Mucosa of stomach (tissue), 1 donor: ENCODE data around the gene SPRN.

Source experiments
- H3K27me3 ChIP-seq: one replicate; pipeline ENCODE4 v1.7.0; 2013; ENCODE audit warnings: mild to moderate bottlenecking, low read length; ENCODE audit not compliant: control insufficient read depth, insufficient read depth
- H3K36me3 ChIP-seq: one replicate; pipeline ENCODE4 v1.7.0; 2013; ENCODE audit warnings: low read length; ENCODE audit not compliant: control insufficient read depth, insufficient read depth
- H3K4me1 ChIP-seq: one replicate; pipeline ENCODE4 v1.7.0; 2013; ENCODE audit warnings: mild to moderate bottlenecking, low read length; ENCODE audit not compliant: control insufficient read depth, insufficient read depth
- H3K4me3 ChIP-seq: one replicate; pipeline ENCODE4 v1.7.0; 2013; ENCODE audit warnings: low read length
- H3K9ac ChIP-seq: one replicate; pipeline ENCODE4 v1.7.0; 2013; ENCODE audit warnings: mild to moderate bottlenecking, low read length, moderate library complexity
- H3K9me3 ChIP-seq: one replicate; pipeline ENCODE4 v1.7.0; 2013; ENCODE audit warnings: mild to moderate bottlenecking, low read length, moderate library complexity; ENCODE audit not compliant: control insufficient read depth
- donor health status: Pancreatic carcinoma.

Gene SPRN

GRCh38 chr10:133454204-133454893, 29.9 kb upstream of the SPRN start:
- Histone ChIP-seq H3K9me3 (no peaks in the 10 kb centered on the region), H3K9ac (no peak overlapping the region), H3K27me3 (no peaks in the 10 kb centered on the region), H3K4me3 (no peak overlapping the region), H3K36me3 (no peaks in the 10 kb centered on the region), H3K4me1 (no peaks in the 10 kb centered on the region)

- H3K27me3 ChIP-seq, result no peaks in the 10 kb centered on the region
- no peaks in the 10 kb centered on the region for H3K4me1 ChIP-seq
- no peaks in the 10 kb centered on the region for H3K36me3 ChIP-seq
- H3K9ac ChIP-seq, result no peak within 1 kb of the TSS
- no peak within 1 kb of the TSS for H3K4me3 ChIP-seq
- no peaks in the 10 kb centered on the region for H3K9me3 ChIP-seq
These were observed 29.2 kb upstream of the SPRN start, which contains the start of gene SCART1 for GRCh38 chr10:133453516-133454203. Gene SCART1, plus strand, starts transcription at chr10:133453945. Its CDS starts 53 bp downstream, at chr10:133453998.

- Histone ChIP-seq H3K36me3 (no peaks in the 10 kb centered on the region), H3K27me3 (no peaks in the 10 kb centered on the region), H3K9me3 (no peaks in the 10 kb centered on the region), H3K4me1 (no peaks in the 10 kb centered on the region), H3K9ac (no peak overlapping the region), H3K4me3 (no peak overlapping the region)
These were observed 28.0 kb upstream of the SPRN start for GRCh38 chr10:133452453-133452852.

- H3K9ac ChIP-seq, result no peak overlapping the region
- H3K27me3 ChIP-seq, result no peaks in the 10 kb centered on the region
These were observed 26.9 kb upstream of the SPRN start for GRCh38 chr10:133451346-133451745.

GRCh38 chr10:133448120-133448519, 23.7 kb upstream of the SPRN start:
- Histone ChIP-seq H3K4me1 (no peaks in the 10 kb centered on the region), H3K36me3 (no peaks in the 10 kb centered on the region), H3K9me3 (no peaks in the 10 kb centered on the region), H3K27me3 (no peaks in the 10 kb centered on the region), H3K9ac (no peak overlapping the region), H3K4me3 (no peak overlapping the region)

More at GRCh38 chr10:133451346-133451745, 26.9 kb upstream of the SPRN start:
- no peak overlapping the region for H3K4me3 ChIP-seq
- no peaks in the 10 kb centered on the region for H3K9me3 ChIP-seq
- no peaks in the 10 kb centered on the region for H3K4me1 ChIP-seq
- no peaks in the 10 kb centered on the region for H3K36me3 ChIP-seq

- H3K9me3 ChIP-seq, result no peaks in the 10 kb centered on the region
- no peaks in the 10 kb centered on the region for H3K4me1 ChIP-seq
- no peaks in the 10 kb centered on the region for H3K27me3 ChIP-seq
- H3K4me3 ChIP-seq, result no peak overlapping the region
- H3K9ac ChIP-seq, result no peak overlapping the region
- H3K36me3 ChIP-seq, result no peaks in the 10 kb centered on the region
These were observed 22.6 kb upstream of the SPRN start for GRCh38 chr10:133446979-133447378.

- Histone ChIP-seq H3K36me3 (no peaks in the 10 kb centered on the region), H3K27me3 (no peaks in the 10 kb centered on the region), H3K4me1 (no peaks in the 10 kb centered on the region), H3K9me3 (no peaks in the 10 kb centered on the region), H3K9ac (no peak overlapping the region), H3K4me3 (no peak overlapping the region)
These were observed 21.6 kb upstream of the SPRN start for GRCh38 chr10:133445751-133446708.

- Histone ChIP-seq H3K36me3 (no peaks in the 10 kb centered on the region), H3K9ac (no peak overlapping the region), H3K4me3 (no peak overlapping the region), H3K4me1 (no peaks in the 10 kb centered on the region), H3K27me3 (no peaks in the 10 kb centered on the region), H3K9me3 (no peaks in the 10 kb centered on the region)
These were observed 20.9 kb upstream of the SPRN start for GRCh38 chr10:133445268-133445732.

GRCh38 chr10:133444342-133445267, 20.2 kb upstream of the SPRN start:
- no peaks in the 10 kb centered on the region for H3K36me3 ChIP-seq
- H3K9me3 ChIP-seq, result no peaks in the 10 kb centered on the region
- H3K9ac ChIP-seq, result no peak overlapping the region
- no peak overlapping the region for H3K4me3 ChIP-seq
- H3K27me3 ChIP-seq, result no peaks in the 10 kb centered on the region
- no peaks in the 10 kb centered on the region for H3K4me1 ChIP-seq

GRCh38 chr10:133442967-133443924, 18.8 kb upstream of the SPRN start:
- Histone ChIP-seq H3K4me1 (no peaks in the 10 kb centered on the region), H3K27me3 (no peaks in the 10 kb centered on the region), H3K4me3 (no peak overlapping the region), H3K9me3 (no peaks in the 10 kb centered on the region), H3K36me3 (no peaks in the 10 kb centered on the region), H3K9ac (no peak overlapping the region)
